PC-9 (cell line): Measurements from ENCODE around the gene MFSD2B.

Experiments used
- EZH2 ChIP-seq: fragments of 200-600 bp; sonication (generic); IDR thresholded peaks from 2 replicates; pipeline ENCODE4 v1.8.0; 2017; ENCODE audit warnings: antibody characterized with exemption, low read depth
- TF ChIP-seq, protein P1 (sequence below): fragments of 200-600 bp; sonication (generic); conservative IDR thresholded peaks from 2 replicates; pipeline ENCODE4 v1.6.1; 2017; ENCODE audit warnings: mixed run types, antibody characterized with exemption, mild to moderate bottlenecking, moderate library complexity

DNA sequence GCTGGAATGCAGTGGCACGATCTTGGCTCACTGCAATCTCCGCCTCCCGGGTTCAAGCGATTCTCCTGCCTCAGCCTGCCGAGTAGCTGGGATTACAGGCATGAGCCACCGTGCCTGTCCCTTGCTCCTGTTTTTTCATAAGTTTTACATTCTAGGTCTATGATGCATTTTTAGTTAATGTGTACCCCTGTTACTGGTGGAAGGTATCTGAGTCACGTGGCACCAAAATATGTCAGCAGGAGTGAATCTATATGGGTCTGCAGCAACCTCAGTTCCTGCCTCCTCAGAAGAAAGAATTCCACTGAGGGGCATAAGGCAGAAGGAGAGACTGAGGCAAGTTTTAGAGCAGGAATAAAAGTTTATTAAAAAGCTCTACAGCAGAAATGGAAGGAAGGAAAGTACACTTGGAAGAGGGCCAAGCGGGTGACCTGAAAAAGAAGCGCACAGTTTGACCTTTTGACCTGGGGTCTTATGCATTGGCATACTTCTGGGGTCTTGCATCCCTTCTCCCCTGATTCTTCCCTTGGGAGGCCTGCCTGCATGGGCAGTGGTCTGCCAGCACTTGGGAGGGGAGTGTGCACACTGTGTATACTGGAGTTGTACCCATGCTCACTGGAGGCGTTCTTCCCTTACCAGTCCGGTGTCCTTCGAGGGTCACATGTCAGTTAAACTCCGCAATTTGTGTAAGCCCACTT is 1.1 kb upstream of the MFSD2B start:
- TF ChIP-seq, protein P1, sequence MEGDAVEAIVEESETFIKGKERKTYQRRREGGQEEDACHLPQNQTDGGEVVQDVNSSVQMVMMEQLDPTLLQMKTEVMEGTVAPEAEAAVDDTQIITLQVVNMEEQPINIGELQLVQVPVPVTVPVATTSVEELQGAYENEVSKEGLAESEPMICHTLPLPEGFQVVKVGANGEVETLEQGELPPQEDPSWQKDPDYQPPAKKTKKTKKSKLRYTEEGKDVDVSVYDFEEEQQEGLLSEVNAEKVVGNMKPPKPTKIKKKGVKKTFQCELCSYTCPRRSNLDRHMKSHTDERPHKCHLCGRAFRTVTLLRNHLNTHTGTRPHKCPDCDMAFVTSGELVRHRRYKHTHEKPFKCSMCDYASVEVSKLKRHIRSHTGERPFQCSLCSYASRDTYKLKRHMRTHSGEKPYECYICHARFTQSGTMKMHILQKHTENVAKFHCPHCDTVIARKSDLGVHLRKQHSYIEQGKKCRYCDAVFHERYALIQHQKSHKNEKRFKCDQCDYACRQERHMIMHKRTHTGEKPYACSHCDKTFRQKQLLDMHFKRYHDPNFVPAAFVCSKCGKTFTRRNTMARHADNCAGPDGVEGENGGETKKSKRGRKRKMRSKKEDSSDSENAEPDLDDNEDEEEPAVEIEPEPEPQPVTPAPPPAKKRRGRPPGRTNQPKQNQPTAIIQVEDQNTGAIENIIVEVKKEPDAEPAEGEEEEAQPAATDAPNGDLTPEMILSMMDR = no peak
- no peak for TF ChIP-seq EZH2
